Measurements from ENCODE around the gene KRTAP4-8. TPM values are rescaled to one million over a fixed set of nuclear protein-coding genes. Genes with fewer than 3 reads are reported as not detected.
"Not testable (repeated sequence)": the region's sequence is repeated elsewhere in the genome, so short reads cannot be mapped to it uniquely, and the experiment has no call there.

The KRTAP4-8 gene
- not detected in 2 replicates for total RNA-seq

DNA sequence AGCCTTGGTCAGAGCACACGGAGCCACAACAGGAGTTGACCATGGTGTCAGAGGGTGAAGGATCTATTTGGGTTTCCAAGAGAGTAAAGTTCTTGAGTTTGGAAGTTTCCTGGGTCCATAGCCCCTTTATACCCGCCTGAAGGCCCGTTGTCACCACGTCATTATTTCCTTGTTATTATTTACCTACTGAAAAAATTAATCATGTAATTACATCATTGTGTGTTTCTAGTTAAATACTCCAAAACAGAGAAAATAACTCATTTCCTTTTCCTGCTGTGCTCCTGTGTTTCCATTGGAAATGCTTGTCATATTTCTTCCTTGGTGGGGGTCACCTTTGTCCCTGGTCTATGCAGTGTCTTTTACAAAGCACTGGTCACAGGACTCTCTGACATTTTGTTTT, at the start of gene KRTAP4-8:
Gene KRTAP4-8 (minus strand): TSS at position 101 of the 400 bp plus-strand sequence. CDS start 58 bp downstream, at position 43.
- DNase-seq (ENCODE audit: low read depth), result no peak
- TF ChIP-seq, protein P1, sequence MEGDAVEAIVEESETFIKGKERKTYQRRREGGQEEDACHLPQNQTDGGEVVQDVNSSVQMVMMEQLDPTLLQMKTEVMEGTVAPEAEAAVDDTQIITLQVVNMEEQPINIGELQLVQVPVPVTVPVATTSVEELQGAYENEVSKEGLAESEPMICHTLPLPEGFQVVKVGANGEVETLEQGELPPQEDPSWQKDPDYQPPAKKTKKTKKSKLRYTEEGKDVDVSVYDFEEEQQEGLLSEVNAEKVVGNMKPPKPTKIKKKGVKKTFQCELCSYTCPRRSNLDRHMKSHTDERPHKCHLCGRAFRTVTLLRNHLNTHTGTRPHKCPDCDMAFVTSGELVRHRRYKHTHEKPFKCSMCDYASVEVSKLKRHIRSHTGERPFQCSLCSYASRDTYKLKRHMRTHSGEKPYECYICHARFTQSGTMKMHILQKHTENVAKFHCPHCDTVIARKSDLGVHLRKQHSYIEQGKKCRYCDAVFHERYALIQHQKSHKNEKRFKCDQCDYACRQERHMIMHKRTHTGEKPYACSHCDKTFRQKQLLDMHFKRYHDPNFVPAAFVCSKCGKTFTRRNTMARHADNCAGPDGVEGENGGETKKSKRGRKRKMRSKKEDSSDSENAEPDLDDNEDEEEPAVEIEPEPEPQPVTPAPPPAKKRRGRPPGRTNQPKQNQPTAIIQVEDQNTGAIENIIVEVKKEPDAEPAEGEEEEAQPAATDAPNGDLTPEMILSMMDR (IDR thresholded peaks at IDR 0.05; ENCODE audit: insufficient read depth, low read length, poor library complexity, severe bottlenecking), result no peak
- Histone ChIP-seq H3K27me3 (ENCODE audit: control insufficient read depth, insufficient read depth, low read length) (no peaks in the 10 kb centered on the region), H3K4me3 (ENCODE audit: low read depth, low read length) (no peak within 1 kb of the TSS), H3K36me3 (ENCODE audit: control insufficient read depth, insufficient read depth, low read length) (no peaks in the 10 kb centered on the region)

DNA sequence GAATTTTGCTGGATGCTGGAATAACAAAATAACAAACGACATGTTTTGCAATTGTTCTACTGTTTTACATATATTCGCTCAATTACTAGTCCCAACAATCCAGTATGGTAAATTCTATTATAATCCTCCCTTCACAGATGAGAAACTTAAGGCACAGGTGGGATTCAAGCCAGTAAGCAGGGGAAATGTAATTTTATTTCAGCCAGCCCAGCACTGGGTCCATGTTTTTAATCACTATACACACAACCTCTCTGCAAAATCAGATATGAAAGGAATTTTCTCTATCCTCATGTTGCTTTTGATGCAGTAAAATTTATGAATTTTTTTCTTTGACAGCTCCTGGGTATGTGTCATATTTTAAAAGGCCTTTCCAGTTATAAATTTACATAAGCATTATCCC, 47.3 kb upstream of the KRTAP4-8 start:
- no peaks in the 10 kb centered on the region for H3K27me3 ChIP-seq (ENCODE audit: control insufficient read depth, insufficient read depth, low read length)
- H3K4me3 ChIP-seq (ENCODE audit: low read depth, low read length), result no peak overlapping the region
- TF ChIP-seq, protein P1 (IDR thresholded peaks at IDR 0.05; ENCODE audit: insufficient read depth, low read length, poor library complexity, severe bottlenecking), result no peak
- no peaks in the 10 kb centered on the region for H3K36me3 ChIP-seq (ENCODE audit: control insufficient read depth, insufficient read depth, low read length)
- DNase-seq (ENCODE audit: low read depth), result no peak

DNA sequence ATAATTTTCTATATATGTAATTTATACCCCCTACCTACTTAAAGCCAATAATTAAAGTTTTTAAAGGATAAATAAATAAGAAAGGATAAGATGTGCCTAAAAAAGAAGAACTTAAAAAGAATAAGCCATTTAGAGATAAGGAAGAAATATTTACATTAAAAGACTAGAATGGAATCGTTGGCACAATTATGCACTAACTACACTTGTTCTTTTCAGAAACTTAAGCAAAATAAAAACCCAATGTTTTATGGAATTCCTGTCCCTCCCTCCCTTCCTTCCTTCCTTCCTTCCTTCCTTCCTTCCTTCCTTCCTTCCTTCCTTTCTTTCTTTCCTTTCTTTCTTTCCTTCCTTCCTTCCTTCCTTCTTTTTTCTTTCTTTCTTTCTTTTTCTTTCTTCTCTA, 46.9 kb upstream of the KRTAP4-8 start:
- H3K27me3 ChIP-seq (ENCODE audit: control insufficient read depth, insufficient read depth, low read length), result no peaks in the 10 kb centered on the region
- DNase-seq (ENCODE audit: low read depth), result no peak
- TF ChIP-seq, protein P1 (IDR thresholded peaks at IDR 0.05; ENCODE audit: insufficient read depth, low read length, poor library complexity, severe bottlenecking), result no peak

DNA sequence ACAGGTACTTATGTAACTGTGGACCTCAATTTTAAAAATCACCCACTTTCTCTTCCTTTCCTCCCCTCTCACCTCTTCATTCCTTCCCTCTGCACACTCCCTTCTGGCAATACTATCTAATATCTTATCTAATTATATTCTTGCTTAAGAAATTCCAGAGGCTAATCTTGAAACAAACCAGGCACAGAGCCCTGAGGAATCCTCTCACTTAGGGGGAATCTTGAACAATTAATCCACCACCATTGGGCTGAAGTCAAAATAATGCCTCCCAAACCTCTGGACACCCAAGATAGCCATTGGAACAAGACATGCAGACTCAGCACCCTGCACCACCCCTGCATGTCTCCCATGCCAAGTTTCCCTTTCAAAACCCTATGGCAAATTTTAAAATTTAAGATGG, 43.4 kb upstream of the KRTAP4-8 start:
- H3K27me3 ChIP-seq (ENCODE audit: control insufficient read depth, insufficient read depth, low read length), result no peaks in the 10 kb centered on the region
- DNase-seq (ENCODE audit: low read depth), result no peak
- H3K36me3 ChIP-seq (ENCODE audit: control insufficient read depth, insufficient read depth, low read length), result no peaks in the 10 kb centered on the region
- no peak overlapping the region for H3K4me3 ChIP-seq (ENCODE audit: low read depth, low read length)
- TF ChIP-seq, protein P1 (IDR thresholded peaks at IDR 0.05; ENCODE audit: insufficient read depth, low read length, poor library complexity, severe bottlenecking), result no peak

More for the DNA sequence above, 46.9 kb upstream of the KRTAP4-8 start:
- no peaks in the 10 kb centered on the region for H3K36me3 ChIP-seq (ENCODE audit: control insufficient read depth, insufficient read depth, low read length)
- no peak overlapping the region for H3K4me3 ChIP-seq (ENCODE audit: low read depth, low read length)

DNA sequence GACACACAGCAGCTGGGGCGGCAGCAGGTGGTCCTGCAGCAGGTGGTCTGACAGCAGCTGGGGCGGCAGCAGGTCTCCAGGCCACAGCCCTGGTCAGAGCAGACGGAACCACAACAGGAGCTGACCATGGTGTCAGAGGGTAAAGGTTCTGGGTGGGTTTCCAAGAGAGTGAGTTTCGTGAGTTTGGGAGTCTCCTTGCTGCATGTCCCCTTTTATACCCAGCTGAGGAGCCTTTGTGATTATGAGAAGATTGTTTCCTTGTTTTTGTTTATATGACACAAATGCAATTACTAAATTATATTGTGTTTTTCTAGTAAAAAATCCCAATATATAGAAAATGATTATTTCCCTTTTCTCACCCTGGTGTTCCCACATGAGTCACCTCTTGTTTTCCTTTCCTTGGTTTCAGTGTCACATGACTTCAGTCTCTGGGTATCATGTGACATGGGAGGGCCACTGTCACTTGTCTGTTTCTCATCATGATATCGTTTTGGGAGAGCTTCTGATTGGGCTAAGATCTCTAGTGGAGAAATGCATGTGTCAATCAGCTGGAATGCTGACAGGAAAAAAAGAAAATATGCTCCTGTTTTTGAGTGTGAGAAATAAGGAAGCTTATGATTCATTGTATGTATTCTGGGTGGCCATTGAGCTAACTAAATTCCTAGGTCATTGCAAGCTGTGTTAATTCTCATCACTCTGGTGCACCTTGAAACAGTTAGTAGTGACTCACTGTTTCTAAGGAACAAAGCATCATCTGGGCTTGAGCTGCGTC, 42.6 kb upstream of the KRTAP4-8 start, which contains the start of gene KRTAP4-6:
Gene KRTAP4-6 (minus strand): TSS at position 185 of the 772 bp plus-strand sequence. CDS start 57 bp downstream, at position 128.
- Histone ChIP-seq H3K27me3 (ENCODE audit: control insufficient read depth, insufficient read depth, low read length) (no peaks in the 10 kb centered on the region), H3K36me3 (ENCODE audit: control insufficient read depth, insufficient read depth, low read length) (no peaks in the 10 kb centered on the region), H3K4me3 (ENCODE audit: low read depth, low read length) (no peak within 1 kb of the TSS)
- TF ChIP-seq, protein P1 (IDR thresholded peaks at IDR 0.05; ENCODE audit: insufficient read depth, low read length, poor library complexity, severe bottlenecking), result no peak
- DNase-seq (ENCODE audit: low read depth), result peak; percentile 92

DNA sequence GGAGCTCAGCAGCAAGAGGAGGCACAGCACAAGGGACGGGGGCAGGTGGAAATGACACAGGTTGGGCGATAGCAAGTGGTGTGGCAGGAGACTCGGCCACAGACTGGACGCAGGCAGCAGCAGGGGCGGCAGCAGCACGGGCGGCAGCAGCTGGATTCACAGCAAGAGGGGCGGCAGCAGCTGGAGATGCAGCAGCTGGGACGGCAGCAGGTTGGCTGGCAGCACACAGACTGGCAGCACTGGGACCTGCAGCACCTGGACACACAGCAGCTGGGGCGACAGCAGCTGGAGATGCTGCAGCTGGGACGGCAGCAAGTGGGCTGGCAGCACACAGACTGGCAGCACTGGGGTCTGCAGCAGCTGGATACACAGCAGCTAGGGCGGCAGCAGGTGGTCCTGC, 41.9 kb upstream of the KRTAP4-8 start:
- H3K4me3 ChIP-seq (ENCODE audit: low read depth, low read length); DNase-seq (ENCODE audit: low read depth); H3K36me3 ChIP-seq (ENCODE audit: control insufficient read depth, insufficient read depth, low read length); H3K27me3 ChIP-seq (ENCODE audit: control insufficient read depth, insufficient read depth, low read length): not testable (repeated sequence)
